Measurements from ENCODE around the gene KANK2. TPM values are rescaled to one million over a fixed set of nuclear protein-coding genes. Genes with fewer than 3 reads are reported as not detected.

KANK2 gene
- total and polyA plus RNA-seq, 2 donors, result 183 to 819 TPM

GRCh38 chr19:11236324-11237301, 39.3 kb upstream of the KANK2 start:
- H3K4me3 ChIP-seq (ENCODE audit: low read depth, low read length), result no peak overlapping the region
- WGBS, result 90% methylated on average over 31 of the region's 31 CpGs
- H3K27ac ChIP-seq (ENCODE audit: low read depth), result no peak overlapping the region
- H3K4me1 ChIP-seq (ENCODE audit: insufficient read depth), result no peaks in the 10 kb centered on the region
- DNase-seq (ENCODE audit: extremely low spot score), result no peak
- H3K36me3 ChIP-seq (ENCODE audit: insufficient read depth), result no peaks in the 10 kb centered on the region

GRCh38 chr19:11234486-11235075, 37.2 kb upstream of the KANK2 start:
- no peak overlapping the region for H3K27ac ChIP-seq (ENCODE audit: low read depth)
- DNase-seq (ENCODE audit: extremely low spot score), result no peak
- WGBS, result 93% methylated on average over 5 of the region's 5 CpGs
- no peaks in the 10 kb centered on the region for H3K4me1 ChIP-seq (ENCODE audit: insufficient read depth)
- H3K36me3 ChIP-seq (ENCODE audit: insufficient read depth), result no peaks in the 10 kb centered on the region
- no peak overlapping the region for H3K4me3 ChIP-seq (ENCODE audit: low read depth, low read length)

GRCh38 chr19:11233073-11233472, 35.7 kb upstream of the KANK2 start:
- Histone ChIP-seq H3K4me1 (ENCODE audit: insufficient read depth) (no peaks in the 10 kb centered on the region), H3K27ac (ENCODE audit: low read depth) (no peak overlapping the region), H3K36me3 (ENCODE audit: insufficient read depth) (no peaks in the 10 kb centered on the region), H3K4me3 (ENCODE audit: low read depth, low read length) (no peak overlapping the region)
- WGBS, result 92% methylated on average over 15 of the region's 15 CpGs
- DNase-seq (ENCODE audit: extremely low spot score), result no peak

- no peaks in the 10 kb centered on the region for H3K4me1 ChIP-seq (ENCODE audit: insufficient read depth)
- 85% methylated on average over 4 of the region's 4 CpGs for WGBS
- H3K36me3 ChIP-seq (ENCODE audit: insufficient read depth), result no peaks in the 10 kb centered on the region
- no peak for DNase-seq (ENCODE audit: extremely low spot score)
- no peak overlapping the region for H3K4me3 ChIP-seq (ENCODE audit: low read depth, low read length)
- H3K27ac ChIP-seq (ENCODE audit: low read depth), result no peak overlapping the region
Measured at GRCh38 chr19:11232555-11232954, 35.2 kb upstream of the KANK2 start.

- Histone ChIP-seq H3K4me1 (ENCODE audit: insufficient read depth) (no peaks in the 10 kb centered on the region), H3K36me3 (ENCODE audit: insufficient read depth) (no peaks in the 10 kb centered on the region), H3K4me3 (ENCODE audit: low read depth, low read length) (no peak overlapping the region), H3K27ac (ENCODE audit: low read depth) (no peak overlapping the region)
- 92% methylated on average over 7 of the region's 7 CpGs for WGBS
- no peak for DNase-seq (ENCODE audit: extremely low spot score)
Measured at GRCh38 chr19:11230621-11231386, 33.5 kb upstream of the KANK2 start.

- DNase-seq (ENCODE audit: extremely low spot score), result no peak
- Histone ChIP-seq H3K4me3 (ENCODE audit: low read depth, low read length) (no peak overlapping the region), H3K36me3 (ENCODE audit: insufficient read depth) (peaks cover 2% of the 10 kb centered on the region)
Measured at GRCh38 chr19:11227195-11227886, 30.0 kb upstream of the KANK2 start.

GRCh38 chr19:11226716-11227166, 29.4 kb upstream of the KANK2 start:
- 90% methylated on average over 1 of the region's 1 CpG for WGBS
- Histone ChIP-seq H3K27ac (ENCODE audit: low read depth) (no peak overlapping the region), H3K4me3 (ENCODE audit: low read depth, low read length) (no peak overlapping the region), H3K36me3 (ENCODE audit: insufficient read depth) (peaks cover 2% of the 10 kb centered on the region), H3K4me1 (ENCODE audit: insufficient read depth) (no peaks in the 10 kb centered on the region)
- no peak for DNase-seq (ENCODE audit: extremely low spot score)

More at GRCh38 chr19:11227195-11227886, 30.0 kb upstream of the KANK2 start:
- Histone ChIP-seq H3K4me1 (ENCODE audit: insufficient read depth) (no peaks in the 10 kb centered on the region), H3K27ac (ENCODE audit: low read depth) (no peak overlapping the region)
- 87% methylated on average over 14 of the region's 14 CpGs for WGBS

- 98% methylated on average over 3 of the region's 3 CpGs for WGBS
- Histone ChIP-seq H3K4me3 (ENCODE audit: low read depth, low read length) (no peak overlapping the region), H3K36me3 (ENCODE audit: insufficient read depth) (peaks cover 2% of the 10 kb centered on the region)
Measured at GRCh38 chr19:11225815-11226214, 28.5 kb upstream of the KANK2 start.

GRCh38 chr19:11225172-11225571, 27.8 kb upstream of the KANK2 start:
- Histone ChIP-seq H3K4me3 (ENCODE audit: low read depth, low read length) (no peak overlapping the region), H3K4me1 (ENCODE audit: insufficient read depth) (no peaks in the 10 kb centered on the region), H3K36me3 (ENCODE audit: insufficient read depth) (peaks cover 2% of the 10 kb centered on the region), H3K27ac (ENCODE audit: low read depth) (no peak overlapping the region)
- DNase-seq (ENCODE audit: extremely low spot score), result no peak
- 96% methylated on average over 5 of the region's 5 CpGs for WGBS

More at GRCh38 chr19:11225815-11226214, 28.5 kb upstream of the KANK2 start:
- H3K27ac ChIP-seq (ENCODE audit: low read depth), result no peak overlapping the region
- DNase-seq (ENCODE audit: extremely low spot score), result no peak
- H3K4me1 ChIP-seq (ENCODE audit: insufficient read depth), result no peaks in the 10 kb centered on the region

GRCh38 chr19:11224429-11224828, 27.1 kb upstream of the KANK2 start:
- H3K4me3 ChIP-seq (ENCODE audit: low read depth, low read length), result no peak overlapping the region
- DNase-seq (ENCODE audit: extremely low spot score), result no peak
- H3K27ac ChIP-seq (ENCODE audit: low read depth), result no peak overlapping the region
- no peaks in the 10 kb centered on the region for H3K4me1 ChIP-seq (ENCODE audit: insufficient read depth)
- WGBS, result 95% methylated on average over 7 of the region's 7 CpGs
- H3K36me3 ChIP-seq (ENCODE audit: insufficient read depth), result peaks cover 2% of the 10 kb centered on the region

GRCh38 chr19:11223200-11223599, 25.9 kb upstream of the KANK2 start:
- WGBS, result 97% methylated on average over 3 of the region's 3 CpGs
- Histone ChIP-seq H3K27ac (ENCODE audit: low read depth) (no peak overlapping the region), H3K36me3 (ENCODE audit: insufficient read depth) (peaks cover 2% of the 10 kb centered on the region), H3K4me1 (ENCODE audit: insufficient read depth) (no peaks in the 10 kb centered on the region), H3K4me3 (ENCODE audit: low read depth, low read length) (no peak overlapping the region)
- no peak for DNase-seq (ENCODE audit: extremely low spot score)

- no peaks in the 10 kb centered on the region for H3K4me1 ChIP-seq (ENCODE audit: insufficient read depth)
- WGBS, result over 99% methylated on average over 3 of the region's 3 CpGs
- H3K36me3 ChIP-seq (ENCODE audit: insufficient read depth), result peaks cover 2% of the 10 kb centered on the region
- no peak overlapping the region for H3K4me3 ChIP-seq (ENCODE audit: low read depth, low read length)
- no peak overlapping the region for H3K27ac ChIP-seq (ENCODE audit: low read depth)
- no peak for DNase-seq (ENCODE audit: extremely low spot score)
Measured at GRCh38 chr19:11221082-11221598, 23.8 kb upstream of the KANK2 start.

GRCh38 chr19:11214387-11214786, 17.0 kb upstream of the KANK2 start:
- 94% methylated on average over 6 of the region's 6 CpGs for WGBS
- Histone ChIP-seq H3K27ac (ENCODE audit: low read depth) (no peak overlapping the region), H3K4me1 (ENCODE audit: insufficient read depth) (no peaks in the 10 kb centered on the region), H3K36me3 (ENCODE audit: insufficient read depth) (peaks cover 2% of the 10 kb centered on the region), H3K4me3 (ENCODE audit: low read depth, low read length) (no peak overlapping the region)
- no peak for DNase-seq (ENCODE audit: extremely low spot score)
